HL-60 (cell line): ENCODE data around the gene ACKR4.

Experiments
- DNase-seq, 2 experiments: peaks; one replicate each; pipeline ENCODE4 v3.0.0-alpha.2; 2010 to 2020; ENCODE audit warnings: low read depth in 1 of 2, low spot score in 1 of 2
- H3K27ac ChIP-seq: fragments of 250-450 bp; sonication (Bioruptor Pico); replicated peaks from 2 replicates; pipeline ENCODE4 v1.5.1; 2020; ENCODE audit warnings: mild to moderate bottlenecking, moderate library complexity
- H3K27me3 ChIP-seq: fragments of 250-450 bp; sonication (Bioruptor Pico); 2 replicates; pipeline ENCODE4 v1.5.1; 2021; ENCODE audit warnings: mild to moderate bottlenecking, moderate library complexity; ENCODE audit not compliant: insufficient read depth, poor library complexity, severe bottlenecking
- H3K4me3 ChIP-seq: replicated peaks from 2 replicates; pipeline ENCODE4 v1.5.1; 2011; ENCODE audit warnings: mild to moderate bottlenecking, control low read depth, low read length; ENCODE audit not compliant: insufficient read depth
- GABPA ChIP-seq: IDR thresholded peaks from 2 replicates; pipeline ENCODE4 v1.6.1; 2012; ENCODE audit warnings: low read depth
- POLR2AphosphoS5 ChIP-seq: IDR thresholded peaks from 2 replicates; pipeline ENCODE4 v1.6.1; 2012; ENCODE audit warnings: low read depth
- REST ChIP-seq: IDR thresholded peaks from 2 replicates; pipeline ENCODE4 v1.6.1; 2012; ENCODE audit warnings: low read depth; ENCODE audit not compliant: insufficient replicate concordance
- SPI1 ChIP-seq: IDR thresholded peaks from 2 replicates; pipeline ENCODE4 v1.6.1; 2012; ENCODE audit warnings: low read depth, mild to moderate bottlenecking, borderline replicate concordance
- TF ChIP-seq, protein P1 (sequence below): IDR thresholded peaks from one replicate; pipeline ENCODE4 v1.5.1; 2011; ENCODE audit warnings: low read length, control low read depth, inconsistent platforms; ENCODE audit not compliant: insufficient read depth

The ACKR4 gene

DNA sequence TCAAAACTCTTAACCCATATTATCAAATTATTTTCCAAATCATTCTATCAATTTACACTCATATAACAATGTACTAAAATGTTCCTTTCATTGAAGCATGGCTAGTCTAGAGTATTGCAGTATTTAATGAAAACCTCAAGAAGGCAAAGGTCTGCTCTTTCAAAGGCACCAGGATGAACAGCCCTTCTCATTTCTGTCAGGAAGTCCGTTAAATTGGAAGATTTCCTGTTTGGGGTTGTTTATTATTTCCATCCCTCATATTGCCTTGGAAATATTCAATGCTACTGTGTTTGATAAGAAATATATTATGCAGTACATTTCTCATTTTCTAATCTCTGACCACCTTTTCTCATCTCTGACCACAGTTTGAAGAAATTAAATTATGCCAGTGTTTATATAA, 25.1 kb downstream of the ACKR4 start:
- H3K27ac ChIP-seq = no peak overlapping the region
- no peaks in the 10 kb centered on the region for H3K27me3 ChIP-seq
- DNase-seq = no peak
- no peak for TF ChIP-seq REST
- no peak for TF ChIP-seq SPI1
- no peak for TF ChIP-seq POLR2AphosphoS5
- TF ChIP-seq, protein P1, sequence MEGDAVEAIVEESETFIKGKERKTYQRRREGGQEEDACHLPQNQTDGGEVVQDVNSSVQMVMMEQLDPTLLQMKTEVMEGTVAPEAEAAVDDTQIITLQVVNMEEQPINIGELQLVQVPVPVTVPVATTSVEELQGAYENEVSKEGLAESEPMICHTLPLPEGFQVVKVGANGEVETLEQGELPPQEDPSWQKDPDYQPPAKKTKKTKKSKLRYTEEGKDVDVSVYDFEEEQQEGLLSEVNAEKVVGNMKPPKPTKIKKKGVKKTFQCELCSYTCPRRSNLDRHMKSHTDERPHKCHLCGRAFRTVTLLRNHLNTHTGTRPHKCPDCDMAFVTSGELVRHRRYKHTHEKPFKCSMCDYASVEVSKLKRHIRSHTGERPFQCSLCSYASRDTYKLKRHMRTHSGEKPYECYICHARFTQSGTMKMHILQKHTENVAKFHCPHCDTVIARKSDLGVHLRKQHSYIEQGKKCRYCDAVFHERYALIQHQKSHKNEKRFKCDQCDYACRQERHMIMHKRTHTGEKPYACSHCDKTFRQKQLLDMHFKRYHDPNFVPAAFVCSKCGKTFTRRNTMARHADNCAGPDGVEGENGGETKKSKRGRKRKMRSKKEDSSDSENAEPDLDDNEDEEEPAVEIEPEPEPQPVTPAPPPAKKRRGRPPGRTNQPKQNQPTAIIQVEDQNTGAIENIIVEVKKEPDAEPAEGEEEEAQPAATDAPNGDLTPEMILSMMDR = no peak
- TF ChIP-seq GABPA = no peak
- H3K4me3 ChIP-seq = no peak overlapping the region

- Histone ChIP-seq H3K27me3 (no peaks in the 10 kb centered on the region), H3K27ac (no peak overlapping the region), H3K4me3 (no peak overlapping the region)
- no peak for DNase-seq
- TF ChIP-seq REST (no peak), SPI1 (no peak), POLR2AphosphoS5 (no peak), GABPA (no peak)
- TF ChIP-seq, protein P1 = no peak
Measured at GRCh38 chr3:132622761-132623160, 25.7 kb downstream of the ACKR4 start.

- no peaks in the 10 kb centered on the region for H3K27me3 ChIP-seq
- H3K4me3 ChIP-seq = no peak overlapping the region
- H3K27ac ChIP-seq = no peak overlapping the region
- TF ChIP-seq REST (no peak), POLR2AphosphoS5 (no peak), GABPA (no peak), SPI1 (no peak)
- TF ChIP-seq, protein P1 = no peak
- no peak for DNase-seq
Measured at GRCh38 chr3:132623646-132624045, 26.6 kb downstream of the ACKR4 start.
